ENCODE data around the gene SLITRK2. TPM values are rescaled to one million over a fixed set of nuclear protein-coding genes. Genes with fewer than 3 reads are reported as not detected.

The SLITRK2 gene
- total and polyA plus RNA-seq, 10 donors, result 0.73 to 12.1 (median 4.9) TPM

DNA sequence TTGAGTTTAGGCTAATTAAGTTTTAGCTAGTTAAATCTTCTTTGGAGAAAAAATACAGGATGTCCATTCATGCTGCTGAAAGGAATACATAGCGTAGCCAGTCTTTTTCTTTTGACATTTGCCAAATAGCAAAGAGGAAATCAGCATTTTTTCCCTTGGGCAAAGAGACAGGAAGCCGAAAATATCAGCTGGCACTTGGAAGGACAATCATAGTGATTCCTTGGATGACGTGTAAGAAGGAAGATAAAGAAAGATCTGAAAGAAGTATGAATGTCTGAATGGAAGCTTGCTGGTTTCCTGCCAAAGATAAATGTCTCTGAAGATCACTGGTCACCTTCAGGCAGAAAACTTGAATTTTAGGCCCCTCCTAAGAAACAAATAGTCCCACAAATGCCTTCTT lies 44.2 kb downstream of the SLITRK2 start:
- H3K27me3 ChIP-seq (replicated peaks in 1 of 7), result no peaks in the 10 kb centered on the region
- H3K27ac ChIP-seq, result no peak overlapping the region
- H3K36me3 ChIP-seq, result no peaks in the 10 kb centered on the region
- no peak overlapping the region for H3K4me3 ChIP-seq
- WGBS, 5 donors, result 32 to 62% (median 53%) methylated on average over 3 of the region's 3 CpGs
- H3K9me3 ChIP-seq, result no peaks in the 10 kb centered on the region
- intact Hi-C loops (cut with DNase I; ENCODE audit: low total_unique reads), result no loop called here
- no peak for DNase-seq
- TF ChIP-seq CTCF (IDR thresholded peaks at IDR 0.05 in 8 of 11, conservative IDR thresholded peaks at IDR 0.05 in 3 of 11) (no peak), POLR2AphosphoS5 (IDR thresholded peaks at IDR 0.05) (no peak), POLR2A (IDR thresholded peaks at IDR 0.05) (no peak)
- no peaks in the 10 kb centered on the region for H3K4me1 ChIP-seq

GRCh38 chrX:145865082-145865481 lies 47.5 kb downstream of the SLITRK2 start:
- Histone ChIP-seq H3K4me3 (no peak overlapping the region), H3K4me1 (no peaks in the 10 kb centered on the region), H3K9me3 (no peaks in the 10 kb centered on the region), H3K36me3 (no peaks in the 10 kb centered on the region), H3K27me3 (replicated peaks in 1 of 7) (no peaks in the 10 kb centered on the region), H3K27ac (no peak overlapping the region)
- intact Hi-C loops (cut with DNase I; ENCODE audit: low total_unique reads), result no loop called here
- 53 to 72% (median 67%) methylated on average over 4 of the region's 4 CpGs for WGBS, 5 donors
- no peak for DNase-seq
- TF ChIP-seq POLR2A (IDR thresholded peaks at IDR 0.05) (no peak), POLR2AphosphoS5 (IDR thresholded peaks at IDR 0.05) (no peak), CTCF (IDR thresholded peaks at IDR 0.05 in 8 of 11, conservative IDR thresholded peaks at IDR 0.05 in 3 of 11) (no peak)

Small RNA genes within 50 kb of the gene (small RNA-seq; reads per million reads assigned to genes)
- 0 reads per million in 4 donors for gene AL109653.1
